Activated effector memory CD4-positive, alpha-beta T cell treated with Interleukin-2 at 50 U/mL for 16 hours (primary cell): ENCODE data around the gene PPEF1.
"Not testable (repeated sequence)": the region's sequence is repeated elsewhere in the genome, so short reads cannot be mapped to it uniquely, and the experiment has no call there.

Experiments
- DNase-seq: peaks from one replicate; pipeline ENCODE4 v3.0.0-alpha.2; 2020

The PPEF1 gene

DNA sequence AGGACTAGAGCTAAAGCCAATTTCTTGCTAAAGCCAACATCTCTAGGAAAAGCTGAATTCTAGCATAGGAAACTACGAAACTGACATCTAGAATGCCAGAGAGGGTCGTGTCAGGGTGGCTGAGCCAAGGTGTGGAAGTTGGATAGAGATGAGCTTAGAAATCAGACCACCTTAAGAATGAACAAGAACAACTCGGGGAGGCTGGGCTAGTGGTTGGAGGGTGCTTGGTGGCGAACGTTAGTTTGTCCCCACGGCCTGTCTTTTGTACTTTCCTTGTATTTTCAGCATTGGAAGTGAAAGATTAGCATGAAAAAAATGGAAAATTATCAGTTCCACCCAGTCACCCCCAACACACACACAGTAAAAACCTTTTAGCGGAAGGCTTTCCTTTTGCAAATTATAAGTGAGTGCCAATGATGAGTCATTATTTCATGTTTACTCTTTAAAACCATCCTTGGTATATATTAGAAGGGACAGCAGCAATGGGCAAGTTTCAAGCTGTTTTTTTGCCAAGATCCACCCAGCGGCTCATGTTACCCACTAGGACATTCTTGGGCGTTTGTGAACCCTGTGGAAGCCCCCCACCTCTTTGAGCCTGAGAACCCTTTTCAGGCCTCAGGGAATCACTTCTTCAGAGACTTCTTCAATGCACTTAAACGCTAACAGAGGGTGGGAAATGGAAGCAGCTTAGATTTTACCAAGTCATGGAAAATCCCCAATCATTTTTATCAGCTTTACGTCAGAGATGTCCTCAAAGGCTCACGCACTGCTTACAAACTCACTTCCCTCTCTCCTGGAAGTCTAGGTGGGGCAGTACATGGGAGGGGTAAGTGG lies 4.9 kb upstream of the PPEF1 start:
- no peak for DNase-seq

DNA sequence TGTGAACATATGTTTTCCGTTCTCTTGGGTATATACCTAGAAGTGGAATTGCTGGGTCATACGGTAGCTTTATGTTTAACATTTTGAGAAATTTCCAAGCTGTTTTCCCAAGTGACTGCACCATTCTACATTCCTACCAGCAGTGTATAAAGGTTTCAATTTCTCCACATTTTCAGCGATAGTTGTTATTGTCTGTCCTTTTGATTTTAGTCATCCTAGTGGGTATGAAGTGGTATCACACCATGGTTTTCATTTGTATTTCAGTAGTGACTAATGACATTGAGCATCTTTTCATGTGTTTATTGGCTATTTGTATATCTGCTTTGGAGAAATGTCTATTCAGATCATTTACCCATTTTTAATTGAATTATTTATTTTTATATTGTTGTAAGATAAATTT lies 2.4 kb downstream of the PPEF1 start:
- no peak for DNase-seq

DNA sequence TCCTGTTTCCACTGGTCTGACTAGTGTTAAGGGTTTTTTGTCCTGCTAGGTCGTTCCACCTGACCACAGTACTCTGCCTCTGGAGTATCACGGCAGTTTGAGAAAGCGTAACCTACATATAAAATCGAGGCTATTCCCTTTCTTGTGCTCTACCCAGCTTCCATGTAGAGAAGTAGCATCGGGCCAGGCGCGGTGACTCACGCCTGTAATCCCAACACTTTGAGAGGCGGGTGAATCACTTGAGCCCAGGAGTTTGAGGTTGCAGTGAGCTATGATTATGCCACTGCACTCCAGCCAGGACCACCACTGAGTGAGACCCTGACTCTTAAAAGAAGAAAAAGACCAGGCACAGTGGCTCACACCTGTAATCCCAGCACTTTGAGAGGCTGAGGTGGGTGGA lies 7.5 kb downstream of the PPEF1 start:
- no peak for DNase-seq

DNA sequence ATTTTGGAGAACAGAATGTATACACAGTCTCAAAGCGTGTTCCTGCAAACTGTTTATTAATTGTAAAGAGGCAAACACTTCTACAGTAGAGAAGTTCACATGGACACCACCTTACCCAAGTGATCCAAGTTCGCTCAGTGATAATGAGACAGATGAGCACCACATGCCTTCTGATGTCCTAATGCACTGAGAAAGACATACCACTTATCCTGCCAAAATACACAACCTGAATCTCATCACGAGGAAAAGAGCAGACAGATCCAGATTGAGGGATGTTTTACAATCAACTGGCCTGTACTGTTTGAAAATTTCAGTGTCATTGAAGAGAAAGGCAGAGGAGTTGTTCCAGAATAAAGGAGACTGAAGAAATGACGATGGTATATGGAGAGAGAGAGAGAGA lies 12.4 kb downstream of the PPEF1 start:
- DNase-seq = no peak

DNA sequence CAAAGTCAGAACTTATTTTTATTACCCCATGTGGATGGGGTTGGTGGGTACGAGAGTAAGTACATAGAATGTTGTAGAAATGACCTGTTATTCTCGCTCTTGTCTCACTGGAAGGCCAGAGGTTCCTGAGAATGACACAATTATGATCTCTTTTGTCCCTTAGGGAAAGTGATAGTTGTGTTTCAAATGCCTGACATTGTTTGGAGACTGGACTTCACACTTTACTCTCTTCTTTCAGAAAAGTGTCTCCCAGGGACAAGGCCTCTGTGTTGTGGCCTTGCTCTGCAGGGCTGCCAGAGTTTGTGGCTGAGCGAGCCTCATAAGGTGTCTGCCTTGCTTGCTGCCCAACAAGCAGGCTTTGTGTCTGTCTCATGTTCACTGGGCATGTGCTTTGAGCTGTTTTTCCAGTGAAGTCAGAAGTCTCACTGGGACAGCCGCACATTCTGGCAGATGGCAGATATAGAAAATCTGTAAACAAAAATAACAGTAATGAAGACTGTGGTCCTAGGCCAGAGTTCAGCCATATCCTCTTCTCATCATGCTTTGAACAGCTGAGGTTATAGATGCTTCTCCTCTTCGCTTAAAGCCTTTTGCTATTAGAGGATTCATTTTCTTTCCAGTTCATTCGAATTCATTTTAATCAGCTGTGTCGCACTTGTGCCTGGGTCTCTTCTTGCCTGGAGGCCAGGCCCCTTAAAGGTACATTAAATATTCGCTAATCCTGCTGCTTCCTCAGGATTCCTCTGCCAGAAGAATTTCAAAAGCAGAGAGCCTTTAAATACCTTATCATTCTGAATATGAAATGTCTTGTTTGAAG lies 14.4 kb downstream of the PPEF1 start:
- DNase-seq = no peak

DNA sequence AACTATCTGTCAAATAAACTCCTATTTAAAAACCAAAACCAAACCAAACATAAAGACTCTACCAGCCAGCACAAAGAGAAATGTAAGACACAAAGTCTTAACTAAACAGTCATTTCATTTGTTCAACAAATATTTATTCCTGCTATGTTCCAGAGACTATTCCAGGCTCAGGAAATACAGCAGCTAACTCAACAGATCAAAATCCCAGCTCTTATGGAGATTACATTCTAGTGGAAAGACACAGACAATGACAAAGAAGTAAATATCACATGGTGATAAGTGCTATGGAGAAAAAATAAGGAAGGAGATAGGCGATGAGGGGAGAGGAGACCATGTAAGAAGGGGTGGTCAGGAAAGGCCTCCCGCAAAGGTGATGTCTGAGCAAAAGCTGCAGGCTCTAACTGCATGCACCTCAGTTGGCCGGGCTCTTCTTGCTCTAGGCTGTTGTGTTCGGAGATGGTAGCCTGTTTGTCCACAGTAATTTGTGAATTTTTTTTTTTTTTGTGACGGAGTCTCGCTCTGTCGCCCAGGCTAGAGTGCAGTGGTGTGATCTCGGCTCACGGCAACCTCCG lies 15.1 kb downstream of the PPEF1 start:
- no peak for DNase-seq

DNA sequence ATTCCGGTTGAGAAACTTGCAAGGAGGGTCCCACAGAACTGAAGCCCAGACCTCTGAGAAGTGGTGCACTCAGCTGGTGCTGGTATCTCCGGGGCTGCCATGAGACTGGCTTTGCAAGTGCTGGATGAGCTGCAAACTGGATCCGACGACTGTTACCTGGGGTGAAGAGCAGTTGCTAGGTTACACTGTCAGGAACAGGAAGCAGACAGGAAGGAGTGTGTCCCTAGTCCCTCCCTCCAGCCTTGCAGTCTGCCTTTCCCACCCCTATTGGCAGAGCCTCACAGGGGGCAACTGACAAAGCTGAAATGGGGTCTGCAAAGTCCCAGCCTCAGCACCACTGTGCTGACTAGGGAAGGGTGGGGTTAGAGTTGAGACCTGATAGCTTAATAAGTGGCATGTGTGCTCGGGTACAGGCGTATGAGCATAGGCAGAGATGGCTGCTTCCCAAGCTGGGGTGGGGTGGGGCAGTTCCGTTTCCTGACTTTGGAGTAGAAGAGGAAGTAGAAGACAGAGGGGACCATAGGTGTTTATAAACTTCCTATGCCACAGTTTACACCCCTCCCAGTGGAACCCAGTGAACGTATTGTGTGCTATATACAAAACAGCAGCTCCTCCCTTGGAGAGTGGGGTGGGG lies 18.0 kb downstream of the PPEF1 start:
- no peak for DNase-seq

DNA sequence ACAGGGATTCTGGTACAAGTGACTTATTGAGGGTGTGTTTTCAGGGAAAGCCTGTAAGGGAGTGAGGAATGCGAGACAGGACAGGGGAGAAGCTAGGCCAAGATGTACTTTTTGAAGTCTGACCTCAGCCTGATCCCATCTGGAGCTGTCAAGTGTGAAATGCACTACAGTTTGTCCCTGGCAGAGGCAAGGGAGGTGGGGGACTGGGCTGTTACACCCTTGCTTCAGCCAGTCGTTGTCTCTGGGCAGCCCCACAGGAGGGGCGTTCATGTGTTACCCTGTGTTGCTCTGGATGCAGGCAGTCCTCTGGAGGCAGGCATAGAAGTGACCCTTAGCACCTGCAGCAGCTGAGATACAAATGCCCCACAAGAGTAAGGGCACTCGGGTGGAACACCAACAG lies 25.8 kb downstream of the PPEF1 start:
- no peak for DNase-seq

DNA sequence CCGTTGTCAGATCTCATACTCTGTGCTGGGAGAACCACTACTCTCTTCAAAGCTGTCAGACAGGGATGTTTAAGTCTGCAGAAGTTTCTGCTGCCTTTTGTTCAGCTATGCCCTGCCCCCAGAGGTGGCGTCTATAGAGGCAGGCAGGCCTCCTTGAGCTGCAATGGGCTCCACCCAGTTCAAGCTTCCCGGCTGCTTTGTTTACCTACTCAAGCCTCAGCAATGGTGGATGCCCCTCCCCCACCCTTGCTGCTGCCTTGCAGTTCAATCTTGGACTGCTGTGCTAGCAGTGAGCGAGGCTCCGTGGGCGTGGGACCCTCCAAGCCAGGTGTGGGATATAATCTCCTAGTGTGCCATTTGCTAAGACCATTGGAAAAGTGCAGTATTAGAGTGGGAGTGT lies 32.2 kb downstream of the PPEF1 start:
- not testable (repeated sequence) for DNase-seq

DNA sequence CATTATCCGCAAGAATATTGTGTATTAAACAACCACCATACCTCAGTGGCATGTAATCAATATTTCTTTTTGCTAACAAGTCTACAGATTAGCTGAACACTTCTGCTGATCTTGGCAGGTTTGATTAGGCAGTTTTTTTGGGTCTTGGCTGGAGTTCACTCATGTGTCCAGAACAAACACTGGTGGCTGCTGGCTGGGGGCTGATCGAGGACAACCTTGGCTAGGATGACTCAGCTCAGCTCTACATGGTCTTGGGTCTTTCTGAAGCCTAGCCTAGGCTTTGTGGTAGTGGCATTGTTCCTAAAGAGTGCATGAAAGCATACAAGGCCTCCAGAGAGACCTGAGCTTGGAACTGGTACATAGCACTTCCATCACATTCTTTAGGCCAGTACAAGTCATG lies 41.1 kb downstream of the PPEF1 start:
- DNase-seq = no peak

DNA sequence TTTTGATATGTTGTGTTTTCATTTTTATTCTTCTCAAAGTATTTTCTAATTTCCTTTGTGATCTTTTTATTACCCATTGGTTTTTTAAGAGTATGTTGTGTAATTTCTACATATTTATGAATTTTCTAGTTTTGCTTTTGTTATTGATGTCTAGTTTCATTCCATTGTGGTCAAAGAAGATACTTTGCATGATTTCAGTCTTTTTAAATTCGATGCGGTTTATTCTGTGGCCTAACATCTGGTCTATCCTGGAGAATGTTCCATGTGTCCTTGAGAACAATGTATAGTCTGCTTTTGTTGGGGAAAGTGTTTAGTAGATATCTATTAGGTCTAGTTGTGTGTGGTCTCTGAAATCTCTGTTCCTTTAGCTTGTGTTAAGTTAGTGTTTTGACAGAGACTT lies 46.2 kb downstream of the PPEF1 start:
- DNase-seq = no peak

DNA sequence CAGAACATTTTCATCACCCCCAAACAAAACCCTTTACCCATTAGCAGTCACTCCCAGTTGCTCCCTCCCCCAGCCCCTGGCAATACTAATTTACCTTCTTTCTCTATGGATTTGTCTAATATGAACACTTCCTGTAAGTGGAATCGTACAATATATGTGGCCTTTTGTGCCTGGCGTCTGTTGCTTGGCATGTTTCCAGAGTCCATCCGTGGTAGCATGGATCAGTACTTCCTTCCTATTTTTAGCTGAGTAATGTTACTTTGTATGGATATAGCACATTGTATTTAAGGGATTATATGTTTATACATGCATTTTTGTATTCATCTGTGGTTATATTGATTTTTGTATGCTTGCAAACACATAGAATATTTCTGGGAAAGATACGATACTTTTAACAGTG lies 48.2 kb downstream of the PPEF1 start:
- no peak for DNase-seq

DNA sequence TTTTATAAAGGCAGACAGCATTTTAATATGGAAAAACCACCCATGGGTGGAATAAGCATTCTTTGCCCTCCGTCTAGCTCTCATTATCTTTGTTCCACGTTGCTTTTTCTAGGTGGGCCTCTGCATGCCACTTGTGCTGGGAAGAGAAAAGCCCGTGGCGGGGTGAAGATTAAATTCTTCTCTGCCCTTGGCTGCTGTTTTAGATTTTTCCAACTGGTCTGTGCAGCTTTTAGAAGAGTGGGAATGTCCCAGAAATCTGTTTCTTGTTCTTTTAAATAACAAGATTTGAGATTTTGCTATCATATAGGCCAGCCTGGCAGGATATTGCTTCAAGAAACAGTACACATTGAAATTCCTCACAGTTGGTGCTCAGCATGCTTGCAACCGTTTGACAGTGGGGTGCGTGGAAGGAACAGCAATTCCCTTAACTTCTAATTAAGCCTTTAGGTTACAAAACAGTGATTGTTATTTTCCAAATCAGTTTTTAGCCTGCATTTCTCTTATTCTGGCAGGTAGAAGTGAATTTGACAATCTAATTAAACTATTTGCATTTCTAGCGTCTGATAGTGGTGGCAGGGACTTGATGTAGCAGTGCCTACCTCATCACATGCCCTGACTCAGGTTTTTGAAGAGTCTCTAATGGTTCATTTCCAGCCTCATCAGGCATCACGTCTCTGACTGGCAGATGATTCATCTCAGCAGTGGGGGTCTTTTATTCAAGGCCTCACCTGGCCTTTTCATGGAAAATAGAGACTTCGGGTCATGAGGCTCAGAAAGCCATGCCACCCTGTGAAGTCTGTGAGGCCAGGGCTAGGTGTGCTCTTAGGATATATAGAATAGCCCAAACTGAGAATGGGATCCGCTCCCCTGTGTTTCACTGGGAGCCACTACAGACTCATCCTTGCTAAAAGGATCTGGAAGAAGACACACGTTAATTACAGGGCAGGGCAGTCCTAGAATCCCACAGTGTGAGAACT lies 50.8 kb downstream of the PPEF1 start:
- DNase-seq = no peak

DNA sequence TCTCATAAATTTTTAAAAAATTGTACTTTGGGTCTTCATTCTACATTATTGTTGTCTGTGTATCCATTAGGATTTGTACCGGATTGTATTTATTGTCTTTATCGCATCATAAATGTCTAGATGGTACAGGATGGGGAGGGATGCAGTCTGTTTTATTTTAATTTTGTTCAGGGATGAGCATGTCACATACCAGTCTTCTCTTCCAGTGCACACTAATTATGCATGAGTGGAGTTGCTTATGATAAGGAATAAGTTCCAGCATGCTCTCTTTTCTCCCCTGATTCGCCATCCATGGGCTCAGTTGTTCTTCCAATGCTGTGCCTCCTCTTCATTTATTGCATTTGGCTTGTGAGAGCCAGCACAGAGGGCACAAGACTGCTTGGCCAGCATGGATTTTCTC lies 54.3 kb downstream of the PPEF1 start:
- DNase-seq = no peak

DNA sequence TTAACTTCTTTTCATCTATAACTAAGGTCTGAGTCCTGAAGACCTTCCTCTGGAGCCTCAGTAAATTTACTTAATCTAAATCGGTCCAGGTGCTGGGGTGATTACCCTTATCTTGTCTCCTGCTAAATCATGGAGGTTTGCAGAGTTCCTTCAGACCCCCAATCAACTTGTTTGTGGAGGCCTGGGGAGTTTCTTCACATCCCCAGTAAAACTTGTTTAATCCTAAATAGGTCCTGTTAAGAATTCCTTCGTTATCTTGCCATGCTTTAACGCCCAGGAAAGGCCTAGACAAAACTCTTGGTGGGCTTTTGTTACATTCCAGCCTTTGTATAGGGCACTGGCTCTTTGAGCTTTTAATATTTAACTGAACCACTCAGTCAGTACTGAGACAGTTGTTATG lies 55.7 kb downstream of the PPEF1 start:
- not testable (repeated sequence) for DNase-seq

DNA sequence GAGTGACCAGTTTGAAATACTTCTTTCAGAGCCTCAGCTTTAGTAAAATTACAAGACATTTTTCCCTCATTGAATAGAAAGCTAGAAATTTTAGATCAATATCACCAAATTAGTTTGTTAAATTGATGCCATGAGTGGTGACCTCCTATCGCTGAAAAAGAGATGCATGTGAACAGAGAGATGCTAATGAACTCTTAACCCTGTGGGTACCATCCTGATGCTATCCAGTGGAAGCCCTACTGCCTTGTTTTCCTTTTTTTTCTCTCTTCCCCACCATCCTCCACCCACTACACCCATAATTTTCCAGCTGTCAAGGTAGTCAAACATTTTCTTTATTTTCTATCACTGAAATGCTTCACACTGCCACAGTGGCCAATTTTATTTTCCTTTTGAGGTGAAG lies 61.9 kb downstream of the PPEF1 start:
- no peak for DNase-seq

DNA sequence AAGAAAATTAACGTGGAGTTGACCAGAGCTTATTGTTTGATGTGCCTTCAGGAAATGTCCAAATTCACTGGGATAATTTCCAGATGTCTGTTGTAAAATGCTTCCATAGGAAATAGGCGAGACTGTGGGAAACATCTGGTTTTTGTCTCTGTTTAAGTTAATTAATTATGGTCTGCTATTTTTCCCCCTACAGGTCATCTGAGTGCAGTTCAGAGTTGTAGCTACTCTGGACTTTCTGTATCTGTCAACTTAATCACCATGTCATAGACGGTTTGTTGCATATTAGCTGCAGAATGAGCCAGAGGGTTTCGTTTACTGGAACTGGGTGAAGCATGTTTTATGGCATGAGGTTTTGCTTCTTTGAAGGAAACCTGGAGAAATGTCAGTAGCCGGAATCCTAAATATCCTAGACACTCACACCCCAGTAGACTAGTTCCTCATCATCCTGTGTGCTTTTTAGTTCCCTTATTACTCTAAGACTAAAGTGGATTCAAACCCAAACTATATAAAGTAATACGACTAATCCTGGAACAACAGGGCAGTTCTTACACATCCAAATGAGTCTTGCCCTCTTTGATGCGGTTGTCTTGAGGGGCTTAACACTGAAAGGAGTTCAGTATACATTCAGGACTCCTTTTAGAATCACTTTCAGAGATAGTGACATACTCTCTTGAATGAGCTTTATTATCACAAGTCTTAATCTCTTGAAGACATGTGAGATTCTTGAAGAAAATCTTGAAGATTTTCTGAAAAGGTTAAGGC lies 62.5 kb downstream of the PPEF1 start:
- no peak for DNase-seq

DNA sequence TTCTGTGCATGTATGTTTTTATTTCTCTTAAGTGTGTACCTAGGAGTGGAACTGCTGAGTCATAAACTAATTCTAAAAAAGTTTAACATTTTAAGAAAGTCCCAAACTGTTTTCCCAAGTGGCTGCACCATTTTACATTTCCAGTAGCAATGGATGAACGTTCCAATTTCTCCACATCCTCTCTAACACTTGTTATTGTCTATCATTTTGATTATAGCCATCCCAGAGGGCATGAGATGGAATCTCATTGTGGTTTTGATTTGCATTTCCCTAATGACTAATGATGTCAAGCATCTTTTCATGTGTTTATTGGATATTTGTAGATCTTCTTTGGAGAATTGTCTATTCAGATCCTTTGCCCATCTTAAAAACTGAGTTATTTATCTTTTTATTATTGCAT lies 82.5 kb downstream of the PPEF1 start:
- DNase-seq = no peak

DNA sequence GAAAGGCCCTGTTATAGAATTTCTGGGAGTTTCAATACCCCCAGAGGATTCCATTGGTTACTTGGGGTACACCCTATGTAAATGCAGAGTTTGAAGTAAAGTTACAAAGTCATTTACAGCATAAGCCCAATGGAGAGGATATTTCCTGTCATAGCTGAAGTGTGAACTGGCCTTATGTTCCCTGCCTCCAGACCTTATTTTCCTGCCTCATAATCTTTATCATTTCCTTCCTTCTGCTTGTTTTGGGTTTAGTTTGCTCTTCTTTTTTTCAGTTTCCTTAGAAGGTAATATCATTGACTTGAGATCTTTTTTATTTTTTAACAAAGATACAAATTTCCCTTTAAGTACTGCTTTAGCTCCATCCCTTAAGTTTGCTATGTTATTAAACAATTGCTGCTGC lies 85.4 kb downstream of the PPEF1 start:
- DNase-seq = no peak

DNA sequence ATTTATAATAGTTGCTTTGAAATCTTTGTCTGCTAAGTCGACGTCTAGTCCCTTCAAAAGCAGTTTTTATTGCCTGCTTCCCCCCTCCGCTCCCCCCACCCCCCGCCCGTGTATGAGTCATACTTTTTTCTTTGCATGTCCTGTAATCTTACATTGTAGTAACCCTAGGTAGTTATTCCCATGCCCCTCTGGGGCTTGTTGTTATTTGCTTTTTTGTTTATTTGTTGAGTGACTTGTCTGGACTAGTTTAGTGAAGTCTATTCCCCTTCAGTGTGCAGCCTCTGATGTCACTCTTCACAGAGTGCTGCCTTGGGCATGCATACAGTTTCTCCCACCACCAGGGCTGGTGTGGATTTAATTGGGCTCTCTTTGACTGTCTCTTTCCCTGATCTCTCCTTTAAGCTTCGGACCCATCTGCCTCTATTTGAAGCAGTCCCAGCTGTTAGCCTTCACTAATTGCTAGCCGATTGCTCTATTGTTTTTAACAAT lies 86.2 kb downstream of the PPEF1 start:
- no peak for DNase-seq

DNA sequence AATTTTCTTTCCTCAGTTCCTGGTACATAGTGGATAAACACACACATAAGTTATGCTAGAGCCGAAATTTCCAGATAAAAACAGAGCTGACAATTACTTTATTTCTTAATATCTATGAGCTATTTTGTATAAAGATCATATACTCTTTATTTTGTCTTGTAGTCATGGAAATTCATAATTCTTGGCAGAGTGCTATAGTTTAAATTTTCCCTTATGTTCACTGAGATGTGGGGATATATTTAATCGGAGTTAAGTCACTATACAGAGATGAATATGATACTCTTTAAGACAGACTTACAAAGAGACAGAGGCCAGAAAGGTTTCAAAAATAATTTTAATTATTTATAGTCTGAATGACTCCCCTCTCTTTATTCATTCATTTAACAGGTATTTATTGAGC lies 89.7 kb downstream of the PPEF1 start:
- DNase-seq = no peak
